ENCODE results near the gene TPRKB.
"Not testable (repeated sequence)": the region's sequence is repeated elsewhere in the genome, so short reads cannot be mapped to it uniquely, and the experiment has no call there.

The TPRKB gene

DNA sequence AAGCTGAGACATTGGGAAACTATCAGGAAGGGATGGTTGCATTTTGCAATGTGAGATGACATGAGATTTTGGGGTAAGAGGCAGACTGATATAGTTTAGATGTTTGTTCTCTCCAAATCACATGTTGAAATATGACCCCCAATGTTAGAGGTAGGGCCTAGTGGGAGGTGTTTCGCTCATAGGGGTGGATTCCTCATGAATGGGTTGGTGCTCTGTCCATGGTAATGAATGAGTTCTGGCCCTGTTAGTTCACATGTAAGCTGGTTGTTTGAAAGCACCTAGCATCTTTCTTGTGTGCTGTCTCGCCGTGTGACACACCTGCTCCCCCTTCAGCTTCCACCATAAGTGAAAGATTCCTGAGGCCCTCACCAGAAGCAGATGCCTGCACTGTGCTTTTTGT lies 37.7 kb downstream of the TPRKB start:
- no peaks in the 10 kb centered on the region for H3K79me2 ChIP-seq (ENCODE audit: control insufficient read depth, insufficient read depth, low read length, poor library complexity)
- H2BK5ac ChIP-seq (ENCODE audit: low read depth, low read length, poor library complexity) = no peak overlapping the region
- H3K27me3 ChIP-seq (ENCODE audit: insufficient read depth, low read length) = no peaks in the 10 kb centered on the region
- no peak overlapping the region for H4K12ac ChIP-seq (ENCODE audit: low read depth, low read length)
- H3K36me3 ChIP-seq (ENCODE audit: control insufficient read depth in 1 of 2, insufficient read depth in 2 of 2, low read length in 2 of 2) = no peaks in the 10 kb centered on the region
- H2AFZ ChIP-seq (ENCODE audit: insufficient read depth, low read length, poor library complexity) = no peak overlapping the region
- H3K4ac ChIP-seq (ENCODE audit: low read depth, low read length) = no peak overlapping the region
- H3K9ac ChIP-seq (ENCODE audit: low read length) = no peak overlapping the region
- H2BK120ac ChIP-seq (ENCODE audit: insufficient read depth, low read length, poor library complexity) = no peak overlapping the region
- H3K14ac ChIP-seq (ENCODE audit: low read length) = no peak overlapping the region
- no peaks in the 10 kb centered on the region for H3K4me1 ChIP-seq (ENCODE audit: control insufficient read depth in 1 of 2, insufficient read depth in 2 of 2, low read length in 2 of 2)
- no peak overlapping the region for H4K8ac ChIP-seq (ENCODE audit: low read depth, low read length)
- no peak overlapping the region for H3K4me2 ChIP-seq (ENCODE audit: low read length)
- no peak for DNase-seq
- H3K9me3 ChIP-seq (ENCODE audit: insufficient read depth, low read depth, low read length) = peaks cover 12% of the 10 kb centered on the region
- no peak overlapping the region for H3K27ac ChIP-seq (ENCODE audit: low read depth, low read length)
- H4K91ac ChIP-seq (ENCODE audit: low read depth, low read length) = no peak overlapping the region
- no CpG with 5 or more reads among the region's 3 CpGs for WGBS (ENCODE audit: extremely low coverage, insufficient coverage, insufficient read length)
- H3K18ac ChIP-seq (ENCODE audit: low read length) = no peak overlapping the region
- no peak overlapping the region for H2AK5ac ChIP-seq (ENCODE audit: low read length)
- no peak overlapping the region for H3K4me3 ChIP-seq (ENCODE audit: low read depth, low read length)
- H2BK12ac ChIP-seq (ENCODE audit: low read length) = no peak overlapping the region
- H3K23ac ChIP-seq (ENCODE audit: low read length) = no peak overlapping the region
- no peaks in the 10 kb centered on the region for H3K79me1 ChIP-seq (ENCODE audit: low read length)

DNA sequence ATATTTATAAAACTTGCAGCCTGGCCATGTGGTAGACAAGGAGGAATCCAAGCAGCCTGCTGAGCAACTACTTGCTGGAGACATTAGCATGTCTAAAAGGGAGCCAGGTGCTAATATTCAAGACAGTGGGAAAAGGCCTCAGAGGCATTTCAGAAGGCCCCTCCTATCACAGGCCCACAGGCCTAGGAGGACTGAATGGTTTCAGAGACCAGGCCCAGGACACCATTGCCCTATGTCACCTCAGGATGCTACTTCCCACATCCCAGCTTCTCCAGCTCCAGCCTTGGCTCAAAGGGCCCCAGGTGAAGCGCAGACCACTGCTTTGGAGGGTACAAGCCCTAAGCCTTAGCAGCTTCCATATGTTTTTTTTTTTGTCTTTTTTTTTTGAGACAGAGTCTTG lies 39.0 kb downstream of the TPRKB start:
- H4K8ac ChIP-seq (ENCODE audit: low read depth, low read length) = no peak overlapping the region
- no peak overlapping the region for H3K14ac ChIP-seq (ENCODE audit: low read length)

DNA sequence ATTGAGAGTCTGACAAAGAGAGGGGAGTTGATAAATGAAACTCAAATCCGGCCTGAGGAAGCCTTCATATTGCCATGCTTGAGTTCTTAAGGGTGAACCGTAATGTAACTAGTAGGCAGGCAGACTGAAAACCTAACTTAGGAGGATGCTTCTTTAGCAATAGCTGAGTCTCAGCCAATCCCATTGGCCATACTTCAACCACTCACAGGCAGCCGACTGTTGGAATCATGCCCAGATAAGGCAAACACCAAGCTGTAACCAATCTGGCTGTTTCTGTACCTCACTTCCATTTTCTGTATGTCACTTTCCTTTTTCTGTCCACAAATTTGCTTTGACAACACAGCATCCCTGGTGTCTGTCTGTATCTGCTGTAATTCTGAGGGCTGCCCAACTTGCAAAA lies 39.5 kb downstream of the TPRKB start:
- no peak overlapping the region for H3K4me2 ChIP-seq (ENCODE audit: low read length)
- no peak overlapping the region for H3K14ac ChIP-seq (ENCODE audit: low read length)
- H3K36me3 ChIP-seq (ENCODE audit: control insufficient read depth in 1 of 2, insufficient read depth in 2 of 2, low read length in 2 of 2) = no peaks in the 10 kb centered on the region
- H2BK5ac ChIP-seq (ENCODE audit: low read depth, low read length, poor library complexity) = no peak overlapping the region
- H3K9me3 ChIP-seq (ENCODE audit: insufficient read depth, low read depth, low read length) = peaks cover 12% of the 10 kb centered on the region
- no peak overlapping the region for H3K18ac ChIP-seq (ENCODE audit: low read length)
- H3K9ac ChIP-seq (ENCODE audit: low read length) = no peak overlapping the region
- no peak overlapping the region for H3K4me3 ChIP-seq (ENCODE audit: low read depth, low read length)
- no peak overlapping the region for H2AFZ ChIP-seq (ENCODE audit: insufficient read depth, low read length, poor library complexity)
- H3K4ac ChIP-seq (ENCODE audit: low read depth, low read length) = no peak overlapping the region
- no peak overlapping the region for H4K8ac ChIP-seq (ENCODE audit: low read depth, low read length)
- H3K23ac ChIP-seq (ENCODE audit: low read length) = no peak overlapping the region
- no peak overlapping the region for H2AK5ac ChIP-seq (ENCODE audit: low read length)
- no peak overlapping the region for H3K27ac ChIP-seq (ENCODE audit: low read depth, low read length)
- no peak overlapping the region for H4K91ac ChIP-seq (ENCODE audit: low read depth, low read length)
- no peak overlapping the region for H2BK12ac ChIP-seq (ENCODE audit: low read length)
- no peaks in the 10 kb centered on the region for H3K27me3 ChIP-seq (ENCODE audit: insufficient read depth, low read length)
- no CpG with 5 or more reads among the region's 3 CpGs for WGBS (ENCODE audit: extremely low coverage, insufficient coverage, insufficient read length)
- no peak for DNase-seq
- no peak overlapping the region for H4K12ac ChIP-seq (ENCODE audit: low read depth, low read length)
- no peaks in the 10 kb centered on the region for H3K79me1 ChIP-seq (ENCODE audit: low read length)
- no peaks in the 10 kb centered on the region for H3K4me1 ChIP-seq (ENCODE audit: control insufficient read depth in 1 of 2, insufficient read depth in 2 of 2, low read length in 2 of 2)
- no peak overlapping the region for H2BK120ac ChIP-seq (ENCODE audit: insufficient read depth, low read length, poor library complexity)
- H3K79me2 ChIP-seq (ENCODE audit: control insufficient read depth, insufficient read depth, low read length, poor library complexity) = no peaks in the 10 kb centered on the region

More for the DNA sequence above, 39.0 kb downstream of the TPRKB start:
- H2AK5ac ChIP-seq (ENCODE audit: low read length) = no peak overlapping the region
- H3K4me2 ChIP-seq (ENCODE audit: low read length) = no peak overlapping the region
- no peak overlapping the region for H3K9ac ChIP-seq (ENCODE audit: low read length)
- no peak overlapping the region for H3K4ac ChIP-seq (ENCODE audit: low read depth, low read length)
- H3K23ac ChIP-seq (ENCODE audit: low read length) = no peak overlapping the region
- H2BK120ac ChIP-seq (ENCODE audit: insufficient read depth, low read length, poor library complexity) = no peak overlapping the region
- H3K4me3 ChIP-seq (ENCODE audit: low read depth, low read length) = no peak overlapping the region
- H4K12ac ChIP-seq (ENCODE audit: low read depth, low read length) = no peak overlapping the region
- no peak overlapping the region for H2AFZ ChIP-seq (ENCODE audit: insufficient read depth, low read length, poor library complexity)
- H2BK5ac ChIP-seq (ENCODE audit: low read depth, low read length, poor library complexity) = no peak overlapping the region
- no peak overlapping the region for H3K18ac ChIP-seq (ENCODE audit: low read length)
- H3K9me3 ChIP-seq (ENCODE audit: insufficient read depth, low read depth, low read length) = peaks cover 12% of the 10 kb centered on the region
- no peaks in the 10 kb centered on the region for H3K79me1 ChIP-seq (ENCODE audit: low read length)
- H3K79me2 ChIP-seq (ENCODE audit: control insufficient read depth, insufficient read depth, low read length, poor library complexity) = no peaks in the 10 kb centered on the region
- H4K91ac ChIP-seq (ENCODE audit: low read depth, low read length) = no peak overlapping the region
- H3K4me1 ChIP-seq (ENCODE audit: control insufficient read depth in 1 of 2, insufficient read depth in 2 of 2, low read length in 2 of 2) = no peaks in the 10 kb centered on the region
- no peak overlapping the region for H3K27ac ChIP-seq (ENCODE audit: low read depth, low read length)
- no peaks in the 10 kb centered on the region for H3K36me3 ChIP-seq (ENCODE audit: control insufficient read depth in 1 of 2, insufficient read depth in 2 of 2, low read length in 2 of 2)
- no peaks in the 10 kb centered on the region for H3K27me3 ChIP-seq (ENCODE audit: insufficient read depth, low read length)
- no peak overlapping the region for H2BK12ac ChIP-seq (ENCODE audit: low read length)
- DNase-seq = no peak
- WGBS (ENCODE audit: extremely low coverage, insufficient coverage, insufficient read length) = no CpG with 5 or more reads among the region's 1 CpG

DNA sequence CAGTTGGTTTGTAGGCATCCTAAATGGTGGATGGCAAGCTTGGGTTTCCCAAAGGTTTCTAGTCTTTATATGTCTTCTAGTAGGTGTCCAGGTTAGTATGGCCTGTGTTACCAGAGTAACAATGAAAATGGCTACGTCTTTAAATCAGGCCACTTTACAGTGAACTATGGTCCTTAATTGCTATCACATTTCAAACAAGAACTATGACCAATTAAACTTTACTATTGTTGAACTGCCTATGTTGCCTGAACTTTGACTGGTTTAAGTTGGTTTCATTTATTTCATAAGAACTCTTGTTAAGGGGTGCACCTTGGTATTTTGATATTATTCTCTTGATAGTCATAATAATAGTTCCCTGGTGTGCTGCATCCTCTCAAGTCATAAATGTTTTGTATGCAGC lies 40.2 kb downstream of the TPRKB start:
- H3K4me1 ChIP-seq (ENCODE audit: control insufficient read depth in 1 of 2, insufficient read depth in 2 of 2, low read length in 2 of 2); H3K4me3 ChIP-seq (ENCODE audit: low read depth, low read length); H3K27ac ChIP-seq (ENCODE audit: low read depth, low read length); H3K4ac ChIP-seq (ENCODE audit: low read depth, low read length); H4K12ac ChIP-seq (ENCODE audit: low read depth, low read length); H3K23ac ChIP-seq (ENCODE audit: low read length); H2BK120ac ChIP-seq (ENCODE audit: insufficient read depth, low read length, poor library complexity); H2BK12ac ChIP-seq (ENCODE audit: low read length); H3K14ac ChIP-seq (ENCODE audit: low read length); H4K91ac ChIP-seq (ENCODE audit: low read depth, low read length); H3K9ac ChIP-seq (ENCODE audit: low read length); H4K8ac ChIP-seq (ENCODE audit: low read depth, low read length); H2BK5ac ChIP-seq (ENCODE audit: low read depth, low read length, poor library complexity); H2AK5ac ChIP-seq (ENCODE audit: low read length); H3K79me1 ChIP-seq (ENCODE audit: low read length); DNase-seq; H3K18ac ChIP-seq (ENCODE audit: low read length); H2AFZ ChIP-seq (ENCODE audit: insufficient read depth, low read length, poor library complexity); H3K36me3 ChIP-seq (ENCODE audit: control insufficient read depth in 1 of 2, insufficient read depth in 2 of 2, low read length in 2 of 2); H3K79me2 ChIP-seq (ENCODE audit: control insufficient read depth, insufficient read depth, low read length, poor library complexity); H3K27me3 ChIP-seq (ENCODE audit: insufficient read depth, low read length); H3K4me2 ChIP-seq (ENCODE audit: low read length): not testable (repeated sequence)
- WGBS (ENCODE audit: extremely low coverage, insufficient coverage, insufficient read length) = no CpG with 5 or more reads among the region's 1 CpG
- peaks cover 12% of the 10 kb centered on the region for H3K9me3 ChIP-seq (ENCODE audit: insufficient read depth, low read depth, low read length)
